NCI-H1694 (cell line): Measurements from ENCODE around the gene BCAS1.

ENCODE experiments used
- DNase-seq: peaks from one replicate; lab custom pipeline; 2025; lab: John Stamatoyannopoulos, UW

The BCAS1 gene

GRCh38 chr20:54070187-54070987, at the start of gene BCAS1:
Gene BCAS1 (minus strand): TSS chr20:54070594. CDS start chr20:54058718, 11,876 bp downstream.
- no peak for DNase-seq

- no peak for DNase-seq
Observed at GRCh38 chr20:54119744-54120143, 49.4 kb upstream of the BCAS1 start.

- no peak for DNase-seq
Observed at GRCh38 chr20:54118220-54119001, 48.0 kb upstream of the BCAS1 start.

- no peak for DNase-seq
Observed at GRCh38 chr20:54116550-54117235, 46.3 kb upstream of the BCAS1 start.

- DNase-seq, result no peak
Observed at GRCh38 chr20:54115172-54115854, 44.9 kb upstream of the BCAS1 start.

- DNase-seq, result no peak
Observed at GRCh38 chr20:54114109-54114508, 43.7 kb upstream of the BCAS1 start.

GRCh38 chr20:54113566-54113965, 43.2 kb upstream of the BCAS1 start:
- no peak for DNase-seq

- DNase-seq, result no peak
Observed at GRCh38 chr20:54112221-54112884, 42.0 kb upstream of the BCAS1 start.

- no peak for DNase-seq
Observed at GRCh38 chr20:54111460-54111859, 41.1 kb upstream of the BCAS1 start.

- DNase-seq, result no peak
Observed at GRCh38 chr20:54110457-54110856, 40.1 kb upstream of the BCAS1 start.

- DNase-seq, result no peak
Observed at GRCh38 chr20:54110041-54110440, 39.6 kb upstream of the BCAS1 start.

GRCh38 chr20:54108817-54109216, 38.4 kb upstream of the BCAS1 start:
- DNase-seq, result no peak

GRCh38 chr20:54108326-54108642, 37.9 kb upstream of the BCAS1 start:
- no peak for DNase-seq

GRCh38 chr20:54107600-54108325, 37.4 kb upstream of the BCAS1 start:
- DNase-seq, result no peak

GRCh38 chr20:54107181-54107580, 36.8 kb upstream of the BCAS1 start:
- DNase-seq, result no peak

- DNase-seq, result no peak
Observed at GRCh38 chr20:54106162-54106561, 35.8 kb upstream of the BCAS1 start.

- DNase-seq, result no peak
Observed at GRCh38 chr20:54105653-54106052, 35.3 kb upstream of the BCAS1 start.

- DNase-seq, result no peak
Observed at GRCh38 chr20:54104781-54105180, 34.4 kb upstream of the BCAS1 start.

- no peak for DNase-seq
Observed at GRCh38 chr20:54103762-54104600, 33.6 kb upstream of the BCAS1 start.
